Pancreas (tissue), 10 donors: Measurements from ENCODE around the gene ZNF69. TPM values are rescaled to one million over a fixed set of nuclear protein-coding genes. Genes with fewer than 3 reads are reported as not detected.
"Not testable (repeated sequence)": the region's sequence is repeated elsewhere in the genome, so short reads cannot be mapped to it uniquely, and the experiment has no call there.

ENCODE experiments used
- ATAC-seq, 4 donors: fragments of 200-7000 bp; cut with Tn5 transposase; one replicate each; pipeline versions ENCODE4 v1.8.0 to v1.9.1; 2020; ENCODE audit warnings: mild to moderate bottlenecking in 4 of 4, moderate library complexity in 4 of 4
- DNase-seq, 6 donors: peaks; one replicate each; pipeline ENCODE4 v3.0.0-alpha.2; 2020
- FAIRE-seq: peaks from 2 replicates; lab custom pipeline; 2012; peaks lifted over from hg19 to GRCh38; lab: Jason Lieb, UNC
- H3K27ac ChIP-seq, 4 donors: fragments of 200-600 bp; sonication (generic); 1 replicate in 3 of 4; 2 replicates in 1 of 4; pipeline versions ENCODE4 v1.5.0 to v1.8.0; 2020
- H3K27me3 ChIP-seq, 4 donors: fragments of 200-600 bp; one replicate each; pipeline ENCODE4 v1.8.0; 2021
- H3K36me3 ChIP-seq, 3 donors: fragments of 200-600 bp; sonication (generic) in 1 of 3; one replicate each; pipeline versions ENCODE4 v1.5.0 to v1.8.0; 2020 to 2021
- H3K4me1 ChIP-seq, 3 donors: fragments of 200-600 bp; one replicate each; pipeline ENCODE4 v1.8.0; 2021
- H3K4me3 ChIP-seq, 4 donors: fragments of 200-600 bp; sonication (generic) in 2 of 4; one replicate each; pipeline versions ENCODE4 v1.5.0 to v1.8.0; 2020 to 2021
- H3K9me3 ChIP-seq, 4 donors: fragments of 200-600 bp; one replicate each; pipeline ENCODE4 v1.8.0; 2021
- CTCF ChIP-seq, 4 donors: fragments of 200-600 bp; sonication (generic) in 3 of 4; IDR thresholded peaks; one replicate each; pipeline versions ENCODE4 v1.5.0 to v1.8.0; 2021; ENCODE audit warnings: antibody characterized with exemption in 4 of 4
- WGBS, 2 donors: extraction: QIAGEN DNeasy Blood & Tissue Kit; methylation state at CpG; one replicate each; pipeline ENCODE4 v1.1.7; 2013; 5-methylcytosine and 5-hydroxymethylcytosine counted together
- intact Hi-C, 3 donors: fragments of 100-400 bp; cut with DNase I; formaldehyde crosslinking; loops; one replicate each; pipeline versions ENCODE4 v1.11.1 to v1.14.2; 2022
- polyA plus RNA-seq, 2 donors: library from polyadenylated mRNA; stranded (reverse); fragments of 200-250 nt; gene quantifications; one replicate each; pipeline ENCODE4 v1.2.3, GENCODE V29; 2013
- total RNA-seq, 6 donors: library from RNA; stranded (reverse); fragmentation: NEBNext Ultra II Directional in 4 of 6; extraction: Animal tissue kit (Norgen Biotek cat#: 25700) in 4 of 6; gene quantifications; one replicate each; pipeline versions ENCODE4 v1.2.1 to v1.2.4, GENCODE V29; 2021 to 2023
- donor health status: healthy with polysubstance abuse.
- donor health status: DM: no; HTN: no; CAD: no; lungs with moderate emphysema.
- donor health status: DM: no; HTN: no; CAD: no.
- donor health status: control.
- donor health status: control.
- donor health status: Bipolar disorder and iron deficiency.
- donor health status: DM: yes; HTN: yes; CAD: no.
- donor health status: DM: no; HTN: no; CAD: no.
- donor health status: DM: no; HTN: no; CAD: no.
- donor health status: DM: yes; HTN: yes; CAD: no.

Gene ZNF69
- total and polyA plus RNA-seq, 8 donors = 4.4 to 13.8 (median 7.0) TPM

DNA sequence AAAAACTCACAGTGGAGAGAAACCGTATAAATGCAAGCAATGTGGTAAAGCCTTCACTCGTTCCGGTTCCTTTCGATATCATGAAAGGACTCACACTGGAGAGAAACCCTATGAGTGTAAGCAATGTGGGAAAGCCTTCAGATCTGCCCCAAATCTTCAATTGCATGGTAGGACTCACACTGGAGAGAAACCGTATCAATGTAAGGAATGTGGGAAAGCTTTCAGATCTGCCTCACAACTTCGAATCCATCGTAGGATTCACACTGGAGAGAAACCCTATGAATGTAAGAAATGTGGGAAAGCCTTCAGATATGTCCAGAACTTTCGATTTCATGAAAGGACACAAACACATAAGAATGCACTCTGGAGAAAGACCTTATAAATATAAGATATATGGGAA, 19.4 kb upstream of the ZNF69 start:
- Histone ChIP-seq H3K4me3 (no peak overlapping the region), H3K27ac (no peak overlapping the region), H3K4me1 (no peaks in the 10 kb centered on the region), H3K27me3 (no peaks in the 10 kb centered on the region), H3K9me3 (peaks cover 0 to 5% (median 0%) of the 10 kb centered on the region in 4 donors), H3K36me3 (peaks cover 13 to 25% (median 13%) of the 10 kb centered on the region in 3 donors)
- intact Hi-C loops = no loop called here
- 96 to 97% methylated on average over 8 of the region's 8 CpGs for WGBS, 2 donors
- no peak for DNase-seq
- no peak for TF ChIP-seq CTCF (IDR thresholded peaks at IDR 0.05)
- FAIRE-seq = no peak
- no peak for ATAC-seq

DNA sequence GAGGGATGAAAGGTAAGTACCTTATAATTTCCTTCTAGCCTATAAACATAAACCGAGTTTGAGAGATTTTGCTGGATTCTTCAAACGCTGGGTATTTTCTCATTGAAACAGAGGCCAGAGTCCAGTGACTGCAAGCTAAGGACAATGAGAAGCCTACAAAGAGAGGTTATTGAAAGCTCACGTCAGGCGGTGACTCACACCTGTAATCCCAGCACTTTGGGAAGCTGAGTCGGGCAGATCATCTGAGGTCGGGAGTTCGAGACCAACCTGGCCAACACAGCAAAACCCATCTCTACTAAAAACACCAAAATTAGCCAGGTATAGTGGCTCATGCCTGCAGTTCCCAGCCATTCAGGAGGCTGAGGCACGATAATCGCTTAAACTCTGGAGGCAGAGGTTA, 15.0 kb upstream of the ZNF69 start:
- no peak for TF ChIP-seq CTCF (IDR thresholded peaks at IDR 0.05)
- no peaks in the 10 kb centered on the region for H3K27me3 ChIP-seq
- ATAC-seq (no peak), FAIRE-seq (no peak), DNase-seq (no peak)
- intact Hi-C loops = loop anchor here in 1 of 3 donors (10.0 kb wide), 2 partner anchors 122 to 262 kb away; no protein-coding TSS in a partner anchor
- peaks cover 7 to 12% (median 8%) of the 10 kb centered on the region in 3 donors for H3K36me3 ChIP-seq
- WGBS, 2 donors = 88 to 90% methylated on average over 9 of the region's 9 CpGs
- H3K4me3 ChIP-seq = no peak overlapping the region
- no peak overlapping the region for H3K27ac ChIP-seq
- no peaks in the 10 kb centered on the region for H3K4me1 ChIP-seq
- H3K9me3 ChIP-seq = peaks cover 0 to 4% (median 0%) of the 10 kb centered on the region in 4 donors

GRCh38 chr19:11873762-11874161, 13.8 kb upstream of the ZNF69 start:
- intact Hi-C loops = loop anchor here in 1 of 3 donors (10.0 kb wide), 2 partner anchors 121 to 261 kb away; no protein-coding TSS in a partner anchor
- FAIRE-seq = no peak
- DNase-seq = no peak
- WGBS, 2 donors = 85 to 87% methylated on average over 1 of the region's 1 CpG
- no peak for ATAC-seq
- no peak for TF ChIP-seq CTCF (IDR thresholded peaks at IDR 0.05)
- Histone ChIP-seq H3K9me3 (no peaks in the 10 kb centered on the region), H3K36me3 (peaks cover 0 to under 1% (median 0%) of the 10 kb centered on the region in 3 donors), H3K27ac (no peak overlapping the region), H3K4me3 (no peak overlapping the region), H3K4me1 (no peaks in the 10 kb centered on the region), H3K27me3 (no peaks in the 10 kb centered on the region)

DNA sequence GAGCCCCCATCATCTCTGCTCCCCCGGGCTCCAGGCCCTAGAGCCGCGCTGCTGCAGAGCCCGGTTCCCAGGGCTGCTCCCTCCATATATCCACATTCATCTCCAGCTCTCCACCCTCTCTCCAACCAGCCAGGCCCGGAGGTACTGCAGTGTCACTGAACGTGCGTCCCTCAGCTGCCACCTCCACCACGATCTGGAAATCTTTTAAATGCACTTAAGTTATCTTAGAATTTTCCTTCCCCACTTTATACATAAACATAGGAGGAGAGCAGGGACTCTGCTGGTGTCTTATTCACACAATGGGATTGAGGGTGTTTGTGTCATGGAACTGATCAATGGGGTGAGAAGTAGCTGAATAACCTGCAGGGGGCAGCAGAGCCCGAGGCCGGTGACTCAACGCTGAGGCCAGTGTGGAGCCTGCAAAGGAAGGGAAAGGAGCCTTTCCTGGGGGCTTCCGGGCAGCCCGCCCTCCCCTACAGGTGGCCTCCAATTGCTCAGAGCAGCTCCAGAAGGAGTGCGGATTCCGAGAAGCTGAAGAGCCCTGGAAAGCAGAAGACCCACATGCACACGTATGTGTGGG, 7.8 kb upstream of the ZNF69 start:
- H3K27ac ChIP-seq, FAIRE-seq, H3K36me3 ChIP-seq, H3K4me3 ChIP-seq, H3K27me3 ChIP-seq, H3K4me1 ChIP-seq, H3K9me3 ChIP-seq: not testable (repeated sequence)
- peak in 2 of 4 donors; percentile 23 to 31 for TF ChIP-seq CTCF (IDR thresholded peaks at IDR 0.05)
- ATAC-seq (peak in 3 of 4 donors; percentile 76 to 84 (median 77)), DNase-seq (peak in 4 of 6 donors; percentile 44 to 68 (median 46))
- intact Hi-C loops = loop anchor here in 1 of 3 donors (10.0 kb wide), 2 partner anchors 115 to 255 kb away; no protein-coding TSS in a partner anchor
- WGBS, 2 donors = 63 to 65% methylated on average over 16 of the region's 16 CpGs

- DNase-seq (no peak), FAIRE-seq (no peak), ATAC-seq (no peak)
- intact Hi-C loops = no loop called here
- H3K27me3 ChIP-seq = no peaks in the 10 kb centered on the region
- no peak overlapping the region for H3K4me3 ChIP-seq
- no peaks in the 10 kb centered on the region for H3K36me3 ChIP-seq
- H3K27ac ChIP-seq = no peak overlapping the region
- H3K9me3 ChIP-seq = no peaks in the 10 kb centered on the region
- no peak for TF ChIP-seq CTCF (IDR thresholded peaks at IDR 0.05)
- H3K4me1 ChIP-seq = no peaks in the 10 kb centered on the region
- WGBS, 2 donors = 77 to 84% methylated on average over 12 of the region's 12 CpGs
Measured at GRCh38 chr19:11880598-11880997, 7.0 kb upstream of the ZNF69 start.
